Measurements from ENCODE around the gene CARD9. TPM values are rescaled to one million over a fixed set of nuclear protein-coding genes. Genes with fewer than 3 reads are reported as not detected.

The CARD9 gene
- total RNA-seq, 1 experiment from 2014 or later = 1.7 TPM

DNA sequence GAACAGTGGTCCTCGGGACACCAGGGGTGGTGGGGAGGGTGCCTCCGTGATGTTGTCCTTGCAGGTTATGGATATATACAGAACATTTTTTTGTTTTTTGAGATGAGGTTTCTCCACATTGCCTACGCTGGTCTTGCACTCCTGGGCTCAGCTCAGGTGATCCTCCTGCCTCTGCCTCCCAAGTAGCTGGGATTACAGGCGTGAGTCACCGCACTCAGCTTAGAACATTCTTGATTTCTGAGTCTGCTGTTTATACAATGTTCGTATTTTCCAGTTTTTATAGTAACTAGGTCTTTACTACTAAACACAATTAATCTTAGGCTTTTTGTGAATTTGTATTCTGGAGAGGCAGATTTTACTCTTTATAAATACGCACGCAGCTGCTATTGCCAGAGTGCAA, 43.0 kb upstream of the CARD9 start:
- no peaks in the 10 kb centered on the region for H3K27me3 ChIP-seq (ENCODE audit: control insufficient read depth, insufficient read depth, low read length)
- intact Hi-C loops (cut with micrococcal nuclease; ENCODE audit: unreplicated experiment) = no loop called here
- H3K27ac ChIP-seq (ENCODE audit: low read length) = no peak overlapping the region
- H3K4me3 ChIP-seq (ENCODE audit: low read depth in 2 of 2, low read length in 2 of 2) = no peak overlapping the region
- peaks cover 4% of the 10 kb centered on the region; the same call in 1 of the 2 replicates for H3K4me1 ChIP-seq (ENCODE audit: control insufficient read depth, insufficient read depth, low read length)
- POLR2A ChIA-PET = no interaction called here
- no peaks in the 10 kb centered on the region for H3K9me3 ChIP-seq (ENCODE audit: control insufficient read depth, insufficient read depth, low read depth, low read length)
- TF ChIP-seq TCF7L2 (IDR thresholded peaks at IDR 0.05; ENCODE audit: low read depth, low read length) (no peak), SIN3A (IDR thresholded peaks at IDR 0.05; ENCODE audit: borderline replicate concordance, insufficient read depth, low read depth, low read length) (no peak)
- in situ Hi-C loops (cut with HindIII; ENCODE audit: low pct_unique_long_range_greater_than_20kb, low sequenced_read_pairs) = no loop called here
- no peak for DNase-seq (ENCODE audit: low read depth, low spot score)
- no peak for ATAC-seq
- no TSS peak for BruUV-seq (replicated peaks)
- CTCF ChIA-PET = no interaction called here
- H3K36me3 ChIP-seq (ENCODE audit: control insufficient read depth, insufficient read depth, low read length) = peaks cover 6% of the 10 kb centered on the region

DNA sequence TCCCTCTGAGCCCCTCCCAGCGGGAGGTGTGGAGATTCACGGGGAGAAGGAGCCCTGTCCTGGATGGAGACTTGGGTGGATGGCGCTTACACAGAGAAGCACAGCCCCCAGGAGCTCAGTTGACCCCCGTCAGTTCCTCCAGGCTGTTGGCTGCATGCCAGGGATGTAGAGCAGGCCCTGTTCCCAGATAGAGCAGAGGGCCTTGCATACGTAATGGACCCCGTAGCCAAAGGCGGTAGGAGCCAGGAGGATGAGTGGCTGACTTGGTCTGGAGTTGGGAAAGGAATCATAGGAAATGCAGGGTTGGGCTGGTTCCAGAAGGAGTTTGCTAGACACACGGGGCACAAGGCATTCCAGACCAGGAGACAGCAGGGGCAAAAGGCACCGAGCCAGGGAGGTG, 39.5 kb upstream of the CARD9 start:
- TF ChIP-seq TCF7L2 (IDR thresholded peaks at IDR 0.05; ENCODE audit: low read depth, low read length) = no peak
- no peak for TF ChIP-seq POLR2AphosphoS5 (IDR thresholded peaks at IDR 0.05; ENCODE audit: low read depth, low read length)
- no peak for TF ChIP-seq SIN3A (IDR thresholded peaks at IDR 0.05; ENCODE audit: borderline replicate concordance, insufficient read depth, low read depth, low read length)
- TF ChIP-seq, protein P1, sequence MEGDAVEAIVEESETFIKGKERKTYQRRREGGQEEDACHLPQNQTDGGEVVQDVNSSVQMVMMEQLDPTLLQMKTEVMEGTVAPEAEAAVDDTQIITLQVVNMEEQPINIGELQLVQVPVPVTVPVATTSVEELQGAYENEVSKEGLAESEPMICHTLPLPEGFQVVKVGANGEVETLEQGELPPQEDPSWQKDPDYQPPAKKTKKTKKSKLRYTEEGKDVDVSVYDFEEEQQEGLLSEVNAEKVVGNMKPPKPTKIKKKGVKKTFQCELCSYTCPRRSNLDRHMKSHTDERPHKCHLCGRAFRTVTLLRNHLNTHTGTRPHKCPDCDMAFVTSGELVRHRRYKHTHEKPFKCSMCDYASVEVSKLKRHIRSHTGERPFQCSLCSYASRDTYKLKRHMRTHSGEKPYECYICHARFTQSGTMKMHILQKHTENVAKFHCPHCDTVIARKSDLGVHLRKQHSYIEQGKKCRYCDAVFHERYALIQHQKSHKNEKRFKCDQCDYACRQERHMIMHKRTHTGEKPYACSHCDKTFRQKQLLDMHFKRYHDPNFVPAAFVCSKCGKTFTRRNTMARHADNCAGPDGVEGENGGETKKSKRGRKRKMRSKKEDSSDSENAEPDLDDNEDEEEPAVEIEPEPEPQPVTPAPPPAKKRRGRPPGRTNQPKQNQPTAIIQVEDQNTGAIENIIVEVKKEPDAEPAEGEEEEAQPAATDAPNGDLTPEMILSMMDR (IDR thresholded peaks at IDR 0.05) = no peak
- TF ChIP-seq, protein P2, sequence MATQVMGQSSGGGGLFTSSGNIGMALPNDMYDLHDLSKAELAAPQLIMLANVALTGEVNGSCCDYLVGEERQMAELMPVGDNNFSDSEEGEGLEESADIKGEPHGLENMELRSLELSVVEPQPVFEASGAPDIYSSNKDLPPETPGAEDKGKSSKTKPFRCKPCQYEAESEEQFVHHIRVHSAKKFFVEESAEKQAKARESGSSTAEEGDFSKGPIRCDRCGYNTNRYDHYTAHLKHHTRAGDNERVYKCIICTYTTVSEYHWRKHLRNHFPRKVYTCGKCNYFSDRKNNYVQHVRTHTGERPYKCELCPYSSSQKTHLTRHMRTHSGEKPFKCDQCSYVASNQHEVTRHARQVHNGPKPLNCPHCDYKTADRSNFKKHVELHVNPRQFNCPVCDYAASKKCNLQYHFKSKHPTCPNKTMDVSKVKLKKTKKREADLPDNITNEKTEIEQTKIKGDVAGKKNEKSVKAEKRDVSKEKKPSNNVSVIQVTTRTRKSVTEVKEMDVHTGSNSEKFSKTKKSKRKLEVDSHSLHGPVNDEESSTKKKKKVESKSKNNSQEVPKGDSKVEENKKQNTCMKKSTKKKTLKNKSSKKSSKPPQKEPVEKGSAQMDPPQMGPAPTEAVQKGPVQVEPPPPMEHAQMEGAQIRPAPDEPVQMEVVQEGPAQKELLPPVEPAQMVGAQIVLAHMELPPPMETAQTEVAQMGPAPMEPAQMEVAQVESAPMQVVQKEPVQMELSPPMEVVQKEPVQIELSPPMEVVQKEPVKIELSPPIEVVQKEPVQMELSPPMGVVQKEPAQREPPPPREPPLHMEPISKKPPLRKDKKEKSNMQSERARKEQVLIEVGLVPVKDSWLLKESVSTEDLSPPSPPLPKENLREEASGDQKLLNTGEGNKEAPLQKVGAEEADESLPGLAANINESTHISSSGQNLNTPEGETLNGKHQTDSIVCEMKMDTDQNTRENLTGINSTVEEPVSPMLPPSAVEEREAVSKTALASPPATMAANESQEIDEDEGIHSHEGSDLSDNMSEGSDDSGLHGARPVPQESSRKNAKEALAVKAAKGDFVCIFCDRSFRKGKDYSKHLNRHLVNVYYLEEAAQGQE (IDR thresholded peaks at IDR 0.05; ENCODE audit: insufficient read depth in 1 of 2, low read depth in 2 of 2, low read length in 1 of 2) = no peak
- in situ Hi-C loops (cut with HindIII; ENCODE audit: low pct_unique_long_range_greater_than_20kb, low sequenced_read_pairs) (no loop called here), intact Hi-C loops (cut with micrococcal nuclease; ENCODE audit: unreplicated experiment) (no loop called here)
- ChIA-PET POLR2A (no interaction called here), CTCF (no interaction called here)
- no TSS peak for BruUV-seq (replicated peaks)
- H3K36me3 ChIP-seq (ENCODE audit: control insufficient read depth, insufficient read depth, low read length) = peaks cover 15% of the 10 kb centered on the region
- no peak overlapping the region for H3K27ac ChIP-seq (ENCODE audit: low read length)
- H3K9me3 ChIP-seq (ENCODE audit: control insufficient read depth, insufficient read depth, low read depth, low read length) = no peaks in the 10 kb centered on the region
- no peak overlapping the region for H3K4me3 ChIP-seq (ENCODE audit: low read depth in 2 of 2, low read length in 2 of 2)
- peaks cover 6% of the 10 kb centered on the region for H3K4me1 ChIP-seq (ENCODE audit: control insufficient read depth, insufficient read depth, low read length)
- no peaks in the 10 kb centered on the region for H3K27me3 ChIP-seq (ENCODE audit: control insufficient read depth, insufficient read depth, low read length)
- DNase-seq (ENCODE audit: low read depth, low spot score) (no peak), ATAC-seq (no peak)

DNA sequence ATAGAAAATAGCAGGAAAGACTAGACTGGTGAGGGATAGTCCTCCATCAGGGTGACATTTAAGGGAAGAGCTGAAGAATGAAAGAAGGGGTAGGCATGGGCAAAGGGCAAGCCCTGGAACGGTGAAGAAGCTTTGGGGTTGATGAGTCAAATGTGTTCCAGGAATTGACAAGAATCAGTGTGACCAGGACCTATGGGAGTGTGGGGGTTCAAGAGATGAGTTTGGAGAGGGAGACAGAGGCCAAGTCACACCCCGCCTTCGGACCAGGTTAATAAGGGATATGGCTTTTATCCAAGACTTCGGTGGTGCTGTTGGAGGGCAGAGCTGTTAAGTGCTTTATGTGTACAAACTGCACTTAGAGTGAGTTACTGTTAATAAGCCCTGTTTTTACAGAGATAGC, 37.9 kb upstream of the CARD9 start:
- intact Hi-C loops (cut with micrococcal nuclease; ENCODE audit: unreplicated experiment) = no loop called here
- H3K27ac ChIP-seq (ENCODE audit: low read length) = peak overlapping the region; percentile 83
- ATAC-seq = no peak
- H3K9me3 ChIP-seq (ENCODE audit: control insufficient read depth, insufficient read depth, low read depth, low read length) = no peaks in the 10 kb centered on the region
- TF ChIP-seq SIN3A (IDR thresholded peaks at IDR 0.05; ENCODE audit: borderline replicate concordance, insufficient read depth, low read depth, low read length) = no peak
- TF ChIP-seq TCF7L2 (IDR thresholded peaks at IDR 0.05; ENCODE audit: low read depth, low read length) = no peak
- TF ChIP-seq, protein P1 (IDR thresholded peaks at IDR 0.05) = no peak
- no peak for TF ChIP-seq POLR2AphosphoS5 (IDR thresholded peaks at IDR 0.05; ENCODE audit: low read depth, low read length)
- TF ChIP-seq, protein P2 (IDR thresholded peaks at IDR 0.05; ENCODE audit: insufficient read depth in 1 of 2, low read depth in 2 of 2, low read length in 1 of 2) = no peak
- peaks cover 12% of the 10 kb centered on the region for H3K36me3 ChIP-seq (ENCODE audit: control insufficient read depth, insufficient read depth, low read length)
- in situ Hi-C loops (cut with HindIII; ENCODE audit: low pct_unique_long_range_greater_than_20kb, low sequenced_read_pairs) = no loop called here
- TSS peak; percentile 90 for BruUV-seq (replicated peaks)
- CTCF ChIA-PET = no interaction called here
- H3K4me1 ChIP-seq (ENCODE audit: control insufficient read depth, insufficient read depth, low read length) = peaks cover 6% of the 10 kb centered on the region
- peak overlapping the region; percentile 87 to 93 for H3K4me3 ChIP-seq (ENCODE audit: low read depth in 2 of 2, low read length in 2 of 2)
- H3K27me3 ChIP-seq (ENCODE audit: control insufficient read depth, insufficient read depth, low read length) = no peaks in the 10 kb centered on the region
- no peak for DNase-seq (ENCODE audit: low read depth, low spot score)
- POLR2A ChIA-PET = no interaction called here
